Stimulated activated CD4-positive, alpha-beta T cell treated with anti-CD3 and anti-CD28 coated beads, Interleukin-12 subunit alpha, Interleukin-12 subunit beta, amount 100 ng/mL, for 4 hours (primary cell): Measurements from ENCODE around the gene OSBPL9.

ENCODE experiments used
- DNase-seq: peaks from one replicate; pipeline ENCODE4 v3.0.0-alpha.2; 2020

The OSBPL9 gene

GRCh38 chr1:51745304-51745570, 128.3 kb downstream of the OSBPL9 start:
- DNase-seq = no peak

- no peak for DNase-seq
Measured at GRCh38 chr1:51749151-51749550, 132.3 kb downstream of the OSBPL9 start.

GRCh38 chr1:51750218-51750617, 133.3 kb downstream of the OSBPL9 start:
- DNase-seq = no peak

- no peak for DNase-seq
Measured at GRCh38 chr1:51750729-51751128, 133.8 kb downstream of the OSBPL9 start.

GRCh38 chr1:51752073-51752948, 135.4 kb downstream of the OSBPL9 start:
- no peak for DNase-seq

GRCh38 chr1:51753969-51754368, 137.1 kb downstream of the OSBPL9 start:
- no peak for DNase-seq

- no peak for DNase-seq
Measured at GRCh38 chr1:51754666-51755065, 137.8 kb downstream of the OSBPL9 start.

- DNase-seq = no peak
Measured at GRCh38 chr1:51755437-51755836, 138.5 kb downstream of the OSBPL9 start.

- no peak for DNase-seq
Measured at GRCh38 chr1:51756290-51756689, 139.4 kb downstream of the OSBPL9 start.

GRCh38 chr1:51758310-51758709, 141.4 kb downstream of the OSBPL9 start:
- DNase-seq = no peak

- no peak for DNase-seq
Measured at GRCh38 chr1:51760872-51761271, 144.0 kb downstream of the OSBPL9 start.

GRCh38 chr1:51761351-51761750, 144.5 kb downstream of the OSBPL9 start:
- no peak for DNase-seq

GRCh38 chr1:51768971-51769588, 152.2 kb downstream of the OSBPL9 start:
- DNase-seq = no peak

- DNase-seq = no peak
Measured at GRCh38 chr1:51776408-51776807, 159.5 kb downstream of the OSBPL9 start.

- DNase-seq = no peak
Measured at GRCh38 chr1:51780927-51781326, 164.0 kb downstream of the OSBPL9 start.

GRCh38 chr1:51784997-51785421, 168.1 kb downstream of the OSBPL9 start:
- no peak for DNase-seq

- no peak for DNase-seq
Measured at GRCh38 chr1:51788938-51789337, 172.0 kb downstream of the OSBPL9 start.

- no peak for DNase-seq
Measured at GRCh38 chr1:51789342-51789741, 172.4 kb downstream of the OSBPL9 start.

- DNase-seq = no peak
Measured at GRCh38 chr1:51790385-51790784, 173.5 kb downstream of the OSBPL9 start.

- DNase-seq = no peak
Measured at GRCh38 chr1:51791888-51792287, 175.0 kb downstream of the OSBPL9 start.

GRCh38 chr1:51792864-51793263, 176.0 kb downstream of the OSBPL9 start:
- DNase-seq = no peak

- DNase-seq = no peak
Measured at GRCh38 chr1:51794260-51794659, 177.4 kb downstream of the OSBPL9 start.

- no peak for DNase-seq
Measured at GRCh38 chr1:51794868-51795267, 178.0 kb downstream of the OSBPL9 start.

- no peak for DNase-seq
Measured at GRCh38 chr1:51799372-51799771, 182.5 kb downstream of the OSBPL9 start.

GRCh38 chr1:51814513-51814912, 197.6 kb downstream of the OSBPL9 start:
- no peak for DNase-seq
